ENCODE data around the gene GDPD1. TPM values are rescaled to one million over a fixed set of nuclear protein-coding genes. Genes with fewer than 3 reads are reported as not detected.
"Not testable (repeated sequence)": the region's sequence is repeated elsewhere in the genome, so short reads cannot be mapped to it uniquely, and the experiment has no call there.

GDPD1 gene
- total and polyA plus RNA-seq, 8 donors: 0.53 to 2.4 (median 1.2) TPM

GRCh38 chr17:59219370-59219769, 941 bp upstream of the GDPD1 start:
- TF ChIP-seq CTCF (IDR thresholded peaks at IDR 0.05): no peak
- DNase-seq (no peak), ATAC-seq (no peak), FAIRE-seq (no peak)
- Histone ChIP-seq H3K27ac (no peak overlapping the region), H3K9me3 (no peaks in the 10 kb centered on the region), H3K36me3 (no peaks in the 10 kb centered on the region), H3K27me3 (no peaks in the 10 kb centered on the region), H3K4me3 (no peak overlapping the region), H3K4me1 (no peaks in the 10 kb centered on the region)
- intact Hi-C loops (cut with DNase I): no loop called here
- 90 to 94% methylated on average over 16 of the region's 16 CpGs for WGBS, 2 donors

- intact Hi-C loops (cut with DNase I): no loop called here
- DNase-seq (no peak), ATAC-seq (peak in 1 of 4 donors; percentile 4), FAIRE-seq (no peak)
- Histone ChIP-seq H3K27ac (peak overlapping the region in 1 of 4 donors; percentile 50), H3K27me3 (no peaks in the 10 kb centered on the region), H3K4me3 (peak overlapping the region; percentile 53 to 68 (median 59)), H3K36me3 (no peaks in the 10 kb centered on the region), H3K9me3 (no peaks in the 10 kb centered on the region), H3K4me1 (no peaks in the 10 kb centered on the region)
- TF ChIP-seq CTCF (IDR thresholded peaks at IDR 0.05): no peak
- WGBS, 2 donors: 12 to 13% methylated on average over 7 of the region's 7 CpGs
Observed at GRCh38 chr17:59219992-59220327, 351 bp upstream of the GDPD1 start.

- Histone ChIP-seq H3K9me3 (no peaks in the 10 kb centered on the region), H3K27me3 (no peaks in the 10 kb centered on the region), H3K36me3 (no peaks in the 10 kb centered on the region), H3K4me3 (peak overlapping the region; percentile 53 to 68 (median 59)), H3K27ac (peak overlapping the region in 1 of 4 donors; percentile 72), H3K4me1 (no peaks in the 10 kb centered on the region)
- intact Hi-C loops (cut with DNase I): no loop called here
- FAIRE-seq: no peak
- no peak for ATAC-seq
- 8 to 9% methylated on average over 17 of the region's 17 CpGs for WGBS, 2 donors
- no peak for DNase-seq
- no peak for TF ChIP-seq CTCF (IDR thresholded peaks at IDR 0.05)
Observed at GRCh38 chr17:59221159-59221847, 992 bp downstream of the GDPD1 start.

GRCh38 chr17:59223813-59224212, 3.5 kb downstream of the GDPD1 start:
- FAIRE-seq (no peak), ATAC-seq (no peak), DNase-seq (no peak)
- 92 to 96% methylated on average over 7 of the region's 7 CpGs for WGBS, 2 donors
- intact Hi-C loops (cut with DNase I): no loop called here
- Histone ChIP-seq H3K4me3 (no peak overlapping the region), H3K9me3 (no peaks in the 10 kb centered on the region), H3K27me3 (no peaks in the 10 kb centered on the region), H3K4me1 (no peaks in the 10 kb centered on the region), H3K27ac (no peak overlapping the region), H3K36me3 (no peaks in the 10 kb centered on the region)
- TF ChIP-seq CTCF (IDR thresholded peaks at IDR 0.05): no peak

- H3K36me3 ChIP-seq; H3K27me3 ChIP-seq; H3K27ac ChIP-seq; H3K4me3 ChIP-seq; H3K9me3 ChIP-seq; ATAC-seq; H3K4me1 ChIP-seq; intact Hi-C loops (cut with DNase I); FAIRE-seq; DNase-seq: not testable (repeated sequence)
- 86 to 89% methylated on average over 1 of the region's 1 CpG for WGBS, 2 donors
Observed at GRCh38 chr17:59228588-59228987, 8.3 kb downstream of the GDPD1 start.
